ENCODE data around the gene COBLL1.

COBLL1 gene

DNA sequence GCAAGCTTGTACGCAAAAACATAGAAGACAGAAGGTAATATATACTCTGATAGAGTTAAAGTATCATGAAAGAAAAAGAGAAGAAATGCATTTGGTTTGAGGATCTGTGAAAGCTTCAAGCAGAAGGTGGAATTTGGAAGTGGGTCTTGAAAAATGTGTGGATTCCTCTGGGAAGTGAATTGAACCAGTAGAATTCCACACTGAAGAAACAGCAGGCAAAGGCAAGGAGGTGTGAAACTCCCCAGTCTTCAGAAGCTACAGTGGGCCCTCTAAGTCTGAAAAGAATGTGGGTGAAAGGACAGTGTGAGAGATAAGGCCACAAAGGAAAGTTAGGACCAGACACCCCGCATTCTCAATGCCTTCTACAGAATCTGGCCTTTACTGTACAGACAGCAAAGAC lies 25.6 kb downstream of the COBLL1 start:
- no peak for DNase-seq

- DNase-seq: no peak
Measured at GRCh38 chr2:164815071-164815793, 26.4 kb downstream of the COBLL1 start.

- no peak for DNase-seq
Measured at GRCh38 chr2:164813535-164813934, 28.1 kb downstream of the COBLL1 start.

GRCh38 chr2:164812378-164812777 lies 29.2 kb downstream of the COBLL1 start:
- no peak for DNase-seq

DNA sequence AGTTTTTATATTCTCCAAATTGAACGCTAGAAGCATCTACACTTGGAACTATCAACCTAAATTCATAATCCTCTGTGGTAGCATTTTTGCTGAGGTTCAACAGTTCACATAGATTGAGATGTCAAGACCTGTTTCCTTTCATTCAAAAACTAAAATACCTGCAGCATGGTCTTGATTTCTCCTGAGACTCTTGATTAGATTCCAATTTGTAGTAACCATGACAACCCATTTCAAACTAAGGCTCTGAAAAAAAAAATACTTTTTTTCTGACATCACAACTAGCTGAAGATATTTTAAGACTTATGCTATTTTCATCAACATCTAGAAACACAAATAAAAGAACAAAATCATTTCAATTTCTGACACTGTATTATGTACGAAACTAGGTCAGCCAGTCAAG lies 29.8 kb downstream of the COBLL1 start:
- no peak for DNase-seq

GRCh38 chr2:164810843-164811242 lies 30.8 kb downstream of the COBLL1 start:
- no peak for DNase-seq

DNA sequence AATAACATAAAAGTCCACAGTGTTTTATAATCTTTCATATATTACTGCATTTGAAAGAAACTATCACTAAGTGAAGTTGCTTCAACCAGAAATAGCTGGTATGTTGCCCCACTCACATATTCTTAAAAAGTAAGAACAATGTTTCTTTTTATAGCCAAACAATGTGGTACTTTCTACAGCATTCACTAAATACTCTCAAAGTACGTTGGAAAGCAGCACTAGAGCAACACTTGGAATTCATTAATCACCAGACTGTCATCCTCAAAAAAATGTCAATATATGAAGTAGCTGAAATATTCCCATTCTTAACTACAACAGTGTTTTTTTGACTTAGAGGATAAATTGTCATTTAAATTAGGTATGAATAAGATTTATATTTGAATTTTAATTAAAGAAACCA lies 32.8 kb downstream of the COBLL1 start:
- DNase-seq: no peak

DNA sequence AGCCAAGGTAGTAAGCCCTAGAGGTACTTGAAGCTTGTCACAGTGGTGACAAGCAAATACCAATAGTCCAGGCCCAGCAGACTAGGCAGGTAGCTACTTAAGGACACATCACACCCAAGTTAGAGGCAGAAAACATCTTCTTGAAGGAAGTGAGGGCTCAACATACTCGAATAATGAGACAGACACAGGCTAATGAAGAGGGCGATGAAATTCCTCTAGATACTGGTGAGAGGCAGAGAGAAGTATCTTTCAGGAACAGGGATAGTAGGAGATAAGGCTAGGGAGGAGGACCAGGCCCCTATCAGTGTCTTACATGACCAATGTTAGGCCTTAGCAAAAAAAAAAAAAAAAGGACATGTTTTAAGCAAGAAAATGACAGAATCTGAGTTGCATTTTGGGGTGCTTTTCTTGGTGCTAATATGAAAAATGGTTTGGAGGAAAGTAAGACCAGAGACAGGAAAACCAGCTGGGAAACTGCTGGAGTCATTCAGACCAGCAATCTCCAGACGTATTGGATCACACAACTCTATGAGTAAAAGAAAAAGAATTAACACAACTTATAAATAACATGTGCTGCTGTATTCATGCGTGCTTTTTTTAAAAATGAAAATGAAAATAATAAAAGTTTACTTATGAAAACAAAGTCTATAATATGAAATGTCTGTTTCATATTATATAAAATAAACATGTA lies 37.7 kb downstream of the COBLL1 start:
- no peak for DNase-seq

DNA sequence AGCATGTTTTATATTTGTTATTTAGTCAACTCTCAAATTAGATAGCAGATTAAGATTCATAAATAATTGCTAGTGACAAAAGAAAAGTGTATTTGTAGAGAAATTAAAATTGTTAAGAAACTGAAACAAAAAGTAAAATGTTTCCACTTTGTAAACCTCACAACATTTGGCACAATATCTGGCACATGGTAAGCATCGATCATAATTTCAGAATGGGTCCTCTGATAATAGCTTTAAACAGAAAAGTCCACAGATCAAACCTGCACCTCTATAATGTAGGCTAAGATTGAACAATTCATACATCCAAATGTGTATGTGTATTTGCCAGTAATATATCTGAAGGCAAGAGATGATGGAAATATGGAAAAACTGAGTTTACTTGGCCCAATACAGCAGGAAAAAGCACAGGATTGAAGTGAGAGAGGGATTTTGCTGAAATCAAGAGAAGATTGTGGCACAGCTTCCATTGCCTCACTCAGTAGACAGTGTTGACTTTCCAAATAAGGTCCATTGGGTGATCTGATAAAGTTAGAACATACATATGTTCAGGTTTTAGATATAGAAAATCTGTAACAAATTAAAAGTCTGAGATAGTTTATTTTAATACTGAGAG lies 39.4 kb downstream of the COBLL1 start:
- no peak for DNase-seq

DNA sequence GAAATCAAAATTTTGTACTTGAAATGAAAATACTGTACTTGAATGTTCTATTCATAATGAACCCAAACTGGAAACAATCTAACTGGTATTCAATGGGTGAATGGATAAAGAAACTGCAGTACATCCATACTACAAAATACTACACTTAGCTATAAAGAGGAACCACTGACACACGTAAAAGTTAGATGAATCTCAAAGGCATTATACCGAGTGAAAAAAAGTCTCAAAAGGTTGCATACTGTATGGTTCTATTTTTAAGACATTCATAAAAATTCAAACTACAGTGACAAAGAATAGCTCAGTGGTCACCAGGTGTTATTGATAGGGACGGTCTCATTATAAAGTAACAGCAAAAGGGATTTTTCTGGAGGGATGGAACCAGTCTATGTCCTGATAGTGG lies 41.1 kb downstream of the COBLL1 start:
- no peak for DNase-seq

DNA sequence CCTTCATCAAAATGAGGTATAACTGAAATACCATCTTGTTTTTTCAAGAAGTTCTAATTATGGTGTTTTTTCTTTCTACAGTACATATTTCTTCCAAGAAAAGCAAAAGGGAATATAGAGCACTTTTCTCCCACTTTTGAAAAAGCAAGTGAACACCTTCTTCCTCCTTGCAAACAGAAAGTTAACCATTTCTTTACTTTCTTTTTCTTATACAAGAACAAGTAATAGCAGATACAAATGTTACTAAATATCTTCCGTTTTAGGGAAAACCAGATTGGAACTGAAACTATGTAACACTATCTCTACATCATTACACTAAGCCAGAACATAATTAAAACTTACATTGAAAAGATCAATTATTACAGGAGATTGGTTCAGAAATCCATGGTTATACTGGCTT lies 44.0 kb downstream of the COBLL1 start:
- no peak for DNase-seq

GRCh38 chr2:164796999-164797398 lies 44.6 kb downstream of the COBLL1 start:
- DNase-seq: no peak

- no peak for DNase-seq
Measured at GRCh38 chr2:164794432-164795231, 47.0 kb downstream of the COBLL1 start.

GRCh38 chr2:164794016-164794415 lies 47.6 kb downstream of the COBLL1 start:
- DNase-seq: no peak

DNA sequence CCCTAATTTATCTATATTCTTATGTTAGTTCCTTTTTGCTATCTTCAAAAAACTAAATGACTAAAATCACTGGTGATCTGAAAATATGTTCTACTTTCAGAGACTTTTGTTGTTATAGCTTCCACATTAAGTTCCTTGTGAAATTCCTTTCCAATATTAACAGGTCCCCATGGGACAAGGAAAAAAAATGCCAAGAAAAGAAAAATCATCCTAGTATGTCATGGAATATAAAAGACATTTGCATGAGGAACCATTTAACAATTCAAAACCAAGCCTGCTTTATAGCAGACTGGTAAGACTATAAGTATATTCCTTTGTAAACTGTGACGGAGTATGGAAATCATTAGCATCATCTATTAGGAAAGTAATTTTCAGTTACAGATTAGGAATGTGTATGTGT lies 48.1 kb downstream of the COBLL1 start:
- DNase-seq: no peak

DNA sequence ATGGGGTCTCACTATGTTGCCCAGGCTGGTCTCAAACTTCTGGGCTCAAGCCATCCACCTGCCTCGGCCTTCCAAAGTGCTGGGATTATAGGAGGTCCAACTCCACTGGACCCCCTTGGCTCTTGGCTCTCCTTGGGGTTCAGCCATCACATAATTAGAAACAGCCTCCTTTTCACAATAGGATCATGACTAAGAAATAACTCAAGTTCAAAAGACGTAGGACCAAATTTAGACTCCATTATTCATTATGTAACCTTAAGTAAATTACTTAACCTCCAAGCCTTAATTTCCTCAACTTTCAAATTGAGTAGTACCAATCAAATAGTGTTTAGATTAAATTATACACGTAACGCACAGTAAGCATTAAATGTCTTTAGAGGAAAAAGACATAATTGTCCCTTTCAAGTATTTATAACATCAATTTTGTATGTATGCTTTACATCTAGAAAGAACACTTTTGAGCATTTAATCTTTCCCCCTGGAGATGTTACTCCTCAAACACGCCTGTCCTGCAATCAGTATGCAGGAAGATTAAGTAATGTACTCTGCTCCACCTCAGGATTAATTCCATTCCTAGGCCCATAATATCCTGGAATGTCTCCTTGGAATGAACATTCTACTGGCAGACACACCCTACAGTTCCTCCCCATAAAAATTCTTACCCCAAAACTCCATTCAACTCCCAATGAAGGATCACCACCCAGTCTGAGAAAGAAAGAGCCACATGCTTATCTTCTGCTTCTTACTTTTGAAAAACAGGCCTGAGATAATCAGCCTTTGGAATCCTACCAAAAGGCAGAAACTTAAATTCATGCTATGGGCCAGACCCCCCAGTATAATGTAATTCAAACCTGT lies 49.1 kb downstream of the COBLL1 start:
- no peak for DNase-seq

GRCh38 chr2:164789968-164790367 lies 51.7 kb downstream of the COBLL1 start:
- no peak for DNase-seq

- DNase-seq: no peak
Measured at GRCh38 chr2:164786787-164787186, 54.8 kb downstream of the COBLL1 start.

DNA sequence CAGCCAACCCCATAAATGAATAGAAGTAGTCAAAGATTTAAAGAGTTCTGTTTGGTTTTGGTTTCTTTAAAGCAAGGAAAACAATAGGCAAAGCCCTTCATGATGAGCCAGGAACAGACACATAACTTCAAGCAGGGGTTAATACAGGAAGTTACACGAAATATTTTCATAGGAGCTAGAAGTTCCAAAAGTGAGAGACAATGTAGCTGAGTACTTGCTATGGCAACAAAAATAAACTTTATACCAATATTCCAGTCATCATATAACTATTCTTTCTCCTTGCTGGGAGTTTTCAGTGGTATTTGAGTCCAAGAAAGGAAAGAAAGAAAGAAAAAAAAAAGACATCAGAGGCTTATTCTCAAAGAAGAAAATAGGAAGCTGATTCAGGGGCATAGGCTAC lies 56.2 kb downstream of the COBLL1 start:
- DNase-seq: no peak

DNA sequence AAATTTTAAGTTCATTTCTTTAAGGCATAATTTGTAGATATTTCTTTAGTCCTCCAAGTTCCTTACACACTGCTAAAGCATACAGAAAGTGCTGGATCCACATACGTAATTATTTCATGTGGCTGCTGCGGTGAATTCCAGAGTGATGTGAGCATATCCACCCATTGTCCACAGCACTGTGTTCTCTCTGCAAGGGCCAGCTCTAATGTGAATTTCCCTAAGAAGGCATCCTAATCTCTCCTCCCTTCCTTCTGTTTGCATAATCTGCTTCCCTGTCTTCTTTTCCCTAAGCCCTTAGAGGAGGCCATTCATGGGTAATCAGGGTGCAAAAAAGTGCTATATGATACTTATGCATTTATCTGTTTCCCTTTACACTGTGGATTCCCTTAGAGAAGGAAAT lies 57.2 kb downstream of the COBLL1 start:
- no peak for DNase-seq

DNA sequence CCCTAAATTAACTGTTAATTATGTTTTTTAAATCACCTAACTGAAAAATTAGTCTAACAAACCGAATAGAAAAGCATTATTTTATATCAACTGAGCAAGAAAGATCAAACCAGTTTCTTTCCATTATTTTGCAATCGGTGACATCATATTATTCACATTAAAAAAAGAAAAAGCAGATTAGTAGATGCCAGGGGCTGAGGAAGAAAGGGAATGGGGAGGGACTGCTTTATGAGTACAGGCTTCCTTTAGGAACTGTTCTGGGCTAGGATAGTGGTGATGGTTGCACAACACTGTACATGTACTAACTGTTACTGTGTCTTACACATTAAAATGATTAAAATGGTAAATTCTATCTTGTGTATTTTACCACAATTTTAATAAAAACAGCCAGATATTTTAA lies 59.3 kb downstream of the COBLL1 start:
- no peak for DNase-seq

DNA sequence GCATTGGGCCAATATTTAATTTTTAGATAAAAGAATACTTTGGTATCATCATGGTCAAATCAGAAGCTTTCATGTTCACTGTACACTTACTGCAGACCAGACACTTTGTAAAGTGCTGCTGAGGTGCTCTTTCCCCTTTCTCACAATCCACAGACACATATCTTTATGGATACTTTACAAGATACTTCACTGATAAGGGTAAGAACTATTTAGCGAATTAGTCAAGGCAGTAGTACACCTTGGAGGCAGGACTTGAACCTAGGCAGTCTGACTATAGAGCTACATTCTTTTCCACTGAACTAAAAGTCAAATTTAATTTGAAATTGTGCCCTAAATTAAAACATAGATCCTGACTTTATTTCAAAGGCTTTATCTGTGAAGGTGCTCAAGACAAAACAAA lies 60.2 kb downstream of the COBLL1 start:
- DNase-seq: no peak
